H1 (cell line): ENCODE measurements around the gene SUDS3. TPM values are rescaled to one million over a fixed set of nuclear protein-coding genes. Genes with fewer than 3 reads are reported as not detected.

ENCODE experiments used
- CTCF ChIA-PET: fragments of 300-600 bp; sonication (Branson Sonifier 250); formaldehyde crosslinking; loops from one replicate; lab custom pipeline; 2021; ENCODE audit not compliant: partially characterized antibody; lab: Charles Lee
- POLR2A ChIA-PET: fragments of 300-600 bp; sonication (Branson Sonifier 250); formaldehyde crosslinking; loops from one replicate; lab custom pipeline; 2021; ENCODE audit warnings: inconsistent platforms; ENCODE audit not compliant: partially characterized antibody; lab: Charles Lee
- DNase-seq, 2 experiments: peaks; one replicate each; pipeline versions ENCODE4 v3.0.0 to v3.0.0-alpha.2; 2010 to 2022; ENCODE audit warnings: low spot score in 2 of 2, low read depth in 1 of 2, mixed read lengths in 1 of 2
- FAIRE-seq: peaks from 2 replicates; lab custom pipeline; 2011; peaks lifted over from hg19 to GRCh38; lab: Jason Lieb, UNC
- H2AFZ ChIP-seq: 2 replicates; pipeline ENCODE4 v1.8.1; 2012; ENCODE audit warnings: low read length, inconsistent platforms
- H2AK5ac ChIP-seq: 2 replicates; pipeline ENCODE4 v1.6.1; 2013; ENCODE audit warnings: low read depth, low read length
- H2BK120ac ChIP-seq: replicated peaks from 2 replicates; pipeline ENCODE3; 2013; ENCODE audit warnings: low read depth, low read length, inconsistent platforms
- H2BK12ac ChIP-seq: 2 replicates; pipeline ENCODE4 v1.6.1; 2013; ENCODE audit warnings: low read depth, low read length
- H2BK15ac ChIP-seq: 2 replicates; pipeline ENCODE4 v1.6.1; 2013; ENCODE audit warnings: low read length
- H2BK20ac ChIP-seq: 2 replicates; pipeline ENCODE4 v1.6.1; 2013; ENCODE audit warnings: low read length
- H2BK5ac ChIP-seq: 2 replicates; pipeline ENCODE4 v1.6.1; 2013; ENCODE audit warnings: low read depth, low read length
- H3K14ac ChIP-seq: 2 replicates; pipeline ENCODE4 v1.6.1; 2013; ENCODE audit warnings: inconsistent platforms; ENCODE audit not compliant: insufficient read length
- H3K18ac ChIP-seq: 2 replicates; pipeline ENCODE4 v1.6.1; 2013; ENCODE audit warnings: low read length; ENCODE audit errors: extremely low read depth
- H3K23ac ChIP-seq: 2 replicates; pipeline ENCODE4 v1.6.1; 2013; ENCODE audit warnings: inconsistent platforms; ENCODE audit not compliant: insufficient read length
- H3K23me2 ChIP-seq: 2 replicates; pipeline ENCODE4 v1.6.1; 2013; ENCODE audit warnings: low read depth, low read length
- H3K27ac ChIP-seq: 2 replicates; pipeline ENCODE4 v1.6.1; 2011; ENCODE audit warnings: low read depth, low read length, inconsistent platforms
- H3K27me3 ChIP-seq, 4 experiments: replicated peaks in 1 of 4; 1 replicate in 1 of 4; 2 replicates in 3 of 4; pipeline versions ENCODE4 v1.6.1 to v1.8.1; 2011 to 2013; ENCODE audit warnings: low read length in 3 of 4, mild to moderate bottlenecking in 3 of 4, inconsistent platforms in 2 of 4, mixed read lengths in 2 of 4, moderate library complexity in 1 of 4; ENCODE audit not compliant: control insufficient read depth in 3 of 4, insufficient read depth in 3 of 4; ENCODE audit errors: extremely low read depth in 1 of 4
- H3K36me3 ChIP-seq, 4 experiments: 2 replicates each; pipeline versions ENCODE4 v1.6.1 to v1.8.1; 2011 to 2013; ENCODE audit warnings: mild to moderate bottlenecking in 4 of 4, low read length in 3 of 4, moderate library complexity in 2 of 4, control low read depth in 1 of 4, inconsistent platforms in 1 of 4; ENCODE audit not compliant: insufficient read depth in 4 of 4, control insufficient read depth in 2 of 4
- H3K4ac ChIP-seq: replicated peaks from 2 replicates; pipeline ENCODE3; 2013; ENCODE audit warnings: low read length, low read depth, mixed read lengths, inconsistent platforms; ENCODE audit not compliant: insufficient read length
- H3K4me1 ChIP-seq, 4 experiments: replicated peaks in 1 of 4; 1 replicate in 1 of 4; 2 replicates in 3 of 4; pipeline versions ENCODE4 v1.6.1 to v1.8.1; 2011 to 2013; ENCODE audit warnings: low read length in 3 of 4, inconsistent platforms in 2 of 4, mixed read lengths in 1 of 4; ENCODE audit not compliant: insufficient read depth in 4 of 4, control insufficient read depth in 3 of 4
- H3K4me2 ChIP-seq, 2 experiments: 2 replicates each; pipeline versions ENCODE4 v1.6.1 to v1.8.1; 2011 to 2013; ENCODE audit warnings: low read depth in 2 of 2, low read length in 2 of 2, control low read depth in 1 of 2, inconsistent platforms in 1 of 2, mild to moderate bottlenecking in 1 of 2; ENCODE audit not compliant: insufficient read depth in 1 of 2
- H3K4me3 ChIP-seq, 4 experiments: fragments of 200-600, 300-600 bp in 1 of 4; sonication (generic), shearing (Covaris generic), sonication (Bioruptor Twin) in 1 of 4; 2 replicates each; pipeline versions ENCODE4 v1.5.1 to v1.8.1; 2011 to 2016; ENCODE audit warnings: low read length in 4 of 4, low read depth in 3 of 4, control low read depth in 2 of 4, inconsistent platforms in 2 of 4, mild to moderate bottlenecking in 2 of 4, mixed read lengths in 1 of 4, moderate library complexity in 1 of 4; ENCODE audit not compliant: insufficient read depth in 2 of 4; ENCODE audit errors: extremely low read depth in 1 of 4
- H3K56ac ChIP-seq: replicated peaks from 2 replicates; pipeline ENCODE3; 2013; ENCODE audit warnings: low read depth, mild to moderate bottlenecking, mixed read lengths, low read length, inconsistent platforms; ENCODE audit not compliant: insufficient read length
- H3K79me1 ChIP-seq: 2 replicates; pipeline ENCODE4 v1.6.1; 2013; ENCODE audit warnings: low read depth, low read length, control low read depth
- H3K79me2 ChIP-seq, 2 experiments: 2 replicates each; pipeline versions ENCODE4 v1.6.1 to v1.8.1; 2012 to 2013; ENCODE audit warnings: low read length in 2 of 2, mild to moderate bottlenecking in 2 of 2, inconsistent platforms in 1 of 2; ENCODE audit not compliant: insufficient read depth in 2 of 2, control insufficient read depth in 1 of 2
- H3K9ac ChIP-seq, 4 experiments: replicated peaks in 1 of 4; 1 replicate in 1 of 4; 2 replicates in 3 of 4; pipeline versions ENCODE4 v1.6.1 to v1.8.1; 2011 to 2013; ENCODE audit warnings: low read depth in 3 of 4, low read length in 3 of 4, control low read depth in 2 of 4, mild to moderate bottlenecking in 2 of 4, moderate library complexity in 2 of 4, inconsistent platforms in 1 of 4; ENCODE audit errors: extremely low read depth in 1 of 4
- H3K9me3 ChIP-seq, 2 experiments: 2 replicates each; pipeline versions ENCODE4 v1.6.1 to v1.8.1; 2012 to 2013; ENCODE audit warnings: mild to moderate bottlenecking in 2 of 2, moderate library complexity in 2 of 2, control low read depth in 1 of 2, inconsistent platforms in 1 of 2, low read depth in 1 of 2, low read length in 1 of 2, mixed read lengths in 1 of 2; ENCODE audit not compliant: insufficient read depth in 2 of 2
- H4K20me1 ChIP-seq, 2 experiments: replicated peaks in 1 of 2; 2 replicates each; pipeline versions ENCODE3 to v1.8.1; 2011 to 2013; ENCODE audit warnings: inconsistent platforms in 2 of 2, low read length in 2 of 2, mild to moderate bottlenecking in 1 of 2; ENCODE audit not compliant: insufficient read depth in 2 of 2, control insufficient read depth in 1 of 2
- H4K5ac ChIP-seq: 2 replicates; pipeline ENCODE4 v1.6.1; 2013; ENCODE audit warnings: low read length, low read depth, mixed read lengths, inconsistent platforms; ENCODE audit not compliant: insufficient read length
- H4K8ac ChIP-seq: 2 replicates; pipeline ENCODE4 v1.8.0; 2013; ENCODE audit warnings: mild to moderate bottlenecking, moderate library complexity, low read length, inconsistent platforms; ENCODE audit not compliant: insufficient read depth; ENCODE audit errors: extremely low read depth
- H4K91ac ChIP-seq: replicated peaks from 2 replicates; pipeline ENCODE3; 2013; ENCODE audit warnings: low read length, mixed read lengths, inconsistent platforms; ENCODE audit not compliant: insufficient read length
- BACH1 ChIP-seq: IDR thresholded peaks from 2 replicates; pipeline ENCODE4 v1.6.1; 2012; ENCODE audit warnings: low read length, improper control_type of control experiment
- WGBS, 2 experiments: shearing (Covaris generic) in 1 of 2; methylation state at CpG; one replicate each; pipeline versions ENCODE4 v1.1.6 to v1.1.7; 2013 to 2015; ENCODE audit warnings: low lambda C conversion rate in 2 of 2, mixed read lengths in 2 of 2, inconsistent platforms in 1 of 2, low coverage in 1 of 2, missing lambda C conversion rate in 1 of 2; ENCODE audit not compliant: insufficient replicate concordance in 2 of 2, insufficient coverage in 1 of 2, insufficient read length in 1 of 2; ENCODE audit errors: extremely low coverage in 1 of 2, missing lambda C conversion rate in 1 of 2; 5-methylcytosine and 5-hydroxymethylcytosine counted together
- polyA plus RNA-seq, 7 experiments: library from polyadenylated mRNA; depleted of rRNA in 3 of 7; stranded (reverse) in 5 of 7; unstranded in 2 of 7; fragments of >200 nt in 5 of 7; fragments of 200-250 nt in 2 of 7; gene quantifications; 1 replicate in 5 of 7; 2 replicates in 1 of 7; 4 replicates in 1 of 7; pipeline versions ENCODE4 v1.2.1 to v1.2.3, GENCODE V29; 2011 to 2013; ENCODE audit warnings: missing spikeins in 2 of 7, mixed read lengths in 2 of 7
- total RNA-seq: library from RNA; stranded (reverse); fragmentation: NEBNext Ultra II Directional; extraction: Animal tissue kit (Norgen Biotek cat#: 25700); gene quantifications from 2 replicates; pipeline ENCODE4 v1.2.1, GENCODE V29; 2021

The SUDS3 gene
- total and polyA plus RNA-seq, 2 of the 8 experiments (the other 6 are each of a cell fraction or from before 2014, with no cell fraction given) = 30.0 to 58.7 TPM

DNA sequence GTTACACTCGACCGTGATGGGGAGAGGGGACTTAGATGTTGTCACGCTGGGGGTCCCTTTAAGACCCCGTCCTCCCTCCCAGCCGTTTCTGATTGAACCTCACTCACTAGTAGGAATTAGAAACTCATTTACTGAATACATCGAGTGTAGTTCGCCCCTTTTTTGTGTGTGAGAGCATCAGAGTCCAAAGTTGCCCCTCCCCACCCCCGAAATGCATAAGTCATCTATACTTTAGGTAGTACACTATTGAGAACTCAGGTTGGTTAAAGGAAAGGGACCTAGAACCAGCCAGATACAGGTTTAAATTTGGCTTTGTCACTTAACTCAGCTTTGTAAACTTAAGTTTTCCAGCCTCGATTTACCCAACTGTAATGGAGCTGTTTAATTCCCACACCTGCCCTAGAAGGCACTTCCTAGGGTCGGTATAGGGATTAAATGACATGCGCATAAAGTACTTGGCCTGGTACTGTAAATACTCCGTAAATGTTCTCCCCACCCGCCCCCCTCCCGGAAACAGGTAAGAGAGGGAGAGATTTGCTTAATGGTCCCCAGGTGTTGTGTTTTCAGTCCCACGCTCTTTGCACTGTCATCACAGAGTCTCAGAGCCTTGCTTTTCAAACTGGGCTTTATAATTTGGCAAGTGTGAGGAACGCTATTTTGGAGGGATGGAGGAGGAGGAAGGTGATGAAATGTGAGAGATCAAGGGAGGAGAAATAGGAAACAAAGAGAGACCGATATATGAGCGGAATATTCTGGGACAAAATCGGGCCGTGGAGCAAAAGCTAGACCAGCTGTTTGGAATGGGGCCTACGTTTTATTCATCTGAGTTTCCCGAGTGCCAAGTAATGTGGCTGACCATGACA lies 897 bp downstream of the SUDS3 start:
- Histone ChIP-seq H3K9me3 (no peaks in the 10 kb centered on the region), H2AK5ac (no peak overlapping the region), H3K27me3 (no peaks in the 10 kb centered on the region), H4K5ac (no peak overlapping the region), H4K8ac (no peak overlapping the region), H3K4me2 (peak overlapping the region; percentile 43 to 93), H3K79me2 (peaks cover 3 to 36% of the 10 kb centered on the region in 2 experiments), H2BK12ac (no peak overlapping the region), H3K79me1 (peaks cover 7% of the 10 kb centered on the region; the same call in 1 of the 2 replicates), H3K14ac (no peak overlapping the region), H2BK15ac (no peak overlapping the region), H3K9ac (peak overlapping the region in 3 of 4 experiments; percentile 27 to 71 (median 55); a peak in 4 of 7 replicates), H3K4ac (no peak overlapping the region), H2BK120ac (no peak overlapping the region), H3K4me1 (peaks cover 2 to 9% (median 5%) of the 10 kb centered on the region in 4 experiments; a peak in 6 of 7 replicates), H3K27ac (no peak overlapping the region), H2BK20ac (no peak overlapping the region), H2BK5ac (0 out of 2 replicates have a peak overlapping the region, but pooled peaks have one; percentile 18), H4K20me1 (peaks cover 4 to 12% of the 10 kb centered on the region in 2 experiments), H2AFZ (no peak overlapping the region), H3K36me3 (peaks cover 6 to 20% (median 10%) of the 10 kb centered on the region in 4 experiments; a peak in 5 of 8 replicates), H3K23me2 (peaks cover 16% of the 10 kb centered on the region), H3K23ac (no peak overlapping the region), H3K4me3 (peak overlapping the region; percentile 65 to 90 (median 68)), H4K91ac (no peak overlapping the region), H3K18ac (no peak overlapping the region; the same call in 1 of the 2 replicates), H3K56ac (no peak overlapping the region)
- FAIRE-seq (no peak), DNase-seq (no peak)
- ChIA-PET POLR2A (interaction anchor here (0.6 to 2.8 kb wide), 8 partner anchors 17 to 315 kb away, joined by 3 to 9 read pairs (median 4); partner anchors contain the start of genes PEBP1 and VSIG10), CTCF (interaction anchor here (0.5 to 7.4 kb wide), 39 partner anchors 8 to 880 kb away, joined by 3 to 120 read pairs (median 4); partner anchors contain the start of gene PEBP1)
- 9 to 100% methylated on average over 1 to 20 of the region's 22 CpGs for WGBS, 2 experiments
- TF ChIP-seq BACH1 = no peak
